Gastrocnemius medialis (tissue), 4 donors: ENCODE measurements around the gene KIF3C. TPM values are rescaled to one million over a fixed set of nuclear protein-coding genes. Genes with fewer than 3 reads are reported as not detected.

Experiments
- ATAC-seq, 2 donors: fragments of 150-250 bp; one replicate each; pipeline ENCODE4 v1.9.1; 2016
- DNase-seq, 2 donors: peaks; one replicate each; pipeline ENCODE4 v3.0.0-alpha.2; 2019
- H3K27ac ChIP-seq, 4 donors: fragments of 200-600 bp; sonication (generic); 1 replicate in 1 of 4; 2 replicates in 3 of 4; pipeline ENCODE4 v1.5.1; 2016 to 2018; ENCODE audit warnings: mild to moderate bottlenecking in 2 of 4, moderate library complexity in 1 of 4
- H3K27me3 ChIP-seq, 3 donors: fragments of 200-600 bp; sonication (generic) in 2 of 3; 1 replicate in 1 of 3; 2 replicates in 2 of 3; pipeline versions ENCODE4 v1.5.1 to v1.6.0; 2016 to 2019; ENCODE audit warnings: mild to moderate bottlenecking in 1 of 3, moderate library complexity in 1 of 3
- H3K36me3 ChIP-seq, 2 donors: fragments of 200-600 bp; sonication (generic) in 1 of 2; one replicate each; pipeline ENCODE4 v1.5.1; 2017 to 2018
- H3K4me1 ChIP-seq, 2 donors: fragments of 200-600 bp; sonication (generic) in 1 of 2; one replicate each; pipeline ENCODE4 v1.5.1; 2016 to 2017; ENCODE audit warnings: mild to moderate bottlenecking in 2 of 2
- H3K4me3 ChIP-seq, 4 donors: fragments of 200-600 bp; sonication (generic) in 3 of 4; 1 replicate in 1 of 4; 2 replicates in 3 of 4; pipeline ENCODE4 v1.5.1; 2016 to 2019; ENCODE audit warnings: mild to moderate bottlenecking in 2 of 4
- H3K9me3 ChIP-seq, 3 donors: fragments of 200-600 bp; sonication (generic) in 2 of 3; 1 replicate in 1 of 3; 2 replicates in 2 of 3; pipeline ENCODE4 v1.5.1; 2016 to 2019
- POLR2A ChIP-seq, 2 donors: fragments of 450-650 bp; IDR thresholded peaks; one replicate each; pipeline ENCODE4 v1.6.1; 2017; ENCODE audit warnings: antibody characterized with exemption in 2 of 2, mild to moderate bottlenecking in 2 of 2, moderate library complexity in 2 of 2
- in situ Hi-C, 4 donors: fragments of 200-750 bp; cut with MboI; loops; one replicate each; pipeline versions ENCODE4 v1.15.0 to v1.8.0; 2017; ENCODE audit warnings: low sequenced_read_pairs in 4 of 4
- intact Hi-C: fragments of 100-400 bp; cut with DNase I; formaldehyde crosslinking; loops from one replicate; pipeline ENCODE4 v1.15.1; 2023; ENCODE audit warnings: low total_unique reads
- total RNA-seq, 4 donors: library from RNA; depleted of rRNA; stranded (reverse); fragments of >200 nt; gene quantifications; one replicate each; pipeline versions ENCODE4 v1.1.0 to v1.2.3, GENCODE V29; 2016
- TF ChIP-seq, protein P1 (sequence below), 5 experiments: fragments of 450-650 bp in 3 of 5; fragments of 200-600 bp in 2 of 5; sonication (generic) in 2 of 5; IDR thresholded peaks in 4 of 5; conservative IDR thresholded peaks in 1 of 5; 1 replicate in 4 of 5; 2 replicates in 1 of 5; pipeline ENCODE4 v1.5.1; 2016 to 2019; ENCODE audit warnings: antibody characterized with exemption in 5 of 5, mild to moderate bottlenecking in 3 of 5, moderate library complexity in 3 of 5

KIF3C gene
- total RNA-seq, 4 donors from 2014 or later: 1.1 to 4.4 (median 2.1) TPM

DNA sequence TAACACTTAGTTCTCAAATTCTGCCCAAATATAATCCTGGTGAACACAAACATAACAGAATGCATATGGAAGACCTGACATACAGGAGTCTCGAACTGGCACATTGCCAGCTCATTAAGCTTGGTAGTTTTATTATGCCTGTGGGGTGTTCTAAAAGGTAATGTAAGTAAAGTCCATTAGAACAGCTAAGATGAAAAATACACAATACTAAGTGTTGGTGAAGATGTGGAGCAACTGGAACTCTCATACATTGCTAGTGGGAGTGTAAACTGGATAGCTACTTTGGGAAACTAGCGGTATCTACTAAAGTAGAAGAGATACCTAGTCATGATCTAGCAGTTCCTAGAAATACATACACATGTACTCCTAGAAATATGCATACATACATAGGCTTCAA is 27.3 kb upstream of the KIF3C start:
- intact Hi-C loops: no loop called here
- no peak for TF ChIP-seq POLR2A (IDR thresholded peaks at IDR 0.05)
- TF ChIP-seq, protein P1, sequence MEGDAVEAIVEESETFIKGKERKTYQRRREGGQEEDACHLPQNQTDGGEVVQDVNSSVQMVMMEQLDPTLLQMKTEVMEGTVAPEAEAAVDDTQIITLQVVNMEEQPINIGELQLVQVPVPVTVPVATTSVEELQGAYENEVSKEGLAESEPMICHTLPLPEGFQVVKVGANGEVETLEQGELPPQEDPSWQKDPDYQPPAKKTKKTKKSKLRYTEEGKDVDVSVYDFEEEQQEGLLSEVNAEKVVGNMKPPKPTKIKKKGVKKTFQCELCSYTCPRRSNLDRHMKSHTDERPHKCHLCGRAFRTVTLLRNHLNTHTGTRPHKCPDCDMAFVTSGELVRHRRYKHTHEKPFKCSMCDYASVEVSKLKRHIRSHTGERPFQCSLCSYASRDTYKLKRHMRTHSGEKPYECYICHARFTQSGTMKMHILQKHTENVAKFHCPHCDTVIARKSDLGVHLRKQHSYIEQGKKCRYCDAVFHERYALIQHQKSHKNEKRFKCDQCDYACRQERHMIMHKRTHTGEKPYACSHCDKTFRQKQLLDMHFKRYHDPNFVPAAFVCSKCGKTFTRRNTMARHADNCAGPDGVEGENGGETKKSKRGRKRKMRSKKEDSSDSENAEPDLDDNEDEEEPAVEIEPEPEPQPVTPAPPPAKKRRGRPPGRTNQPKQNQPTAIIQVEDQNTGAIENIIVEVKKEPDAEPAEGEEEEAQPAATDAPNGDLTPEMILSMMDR (IDR thresholded peaks at IDR 0.05 in 4 of 5, conservative IDR thresholded peaks at IDR 0.05 in 1 of 5): no peak
- Histone ChIP-seq H3K4me3 (no peak overlapping the region), H3K4me1 (peaks cover 23 to 27% of the 10 kb centered on the region in 2 donors), H3K27me3 (no peaks in the 10 kb centered on the region), H3K27ac (peak overlapping the region in 3 of 4 donors; percentile 57 to 68 (median 64)), H3K36me3 (no peaks in the 10 kb centered on the region), H3K9me3 (no peaks in the 10 kb centered on the region)
- in situ Hi-C loops: no loop called here
- no peak for ATAC-seq
- no peak for DNase-seq

DNA sequence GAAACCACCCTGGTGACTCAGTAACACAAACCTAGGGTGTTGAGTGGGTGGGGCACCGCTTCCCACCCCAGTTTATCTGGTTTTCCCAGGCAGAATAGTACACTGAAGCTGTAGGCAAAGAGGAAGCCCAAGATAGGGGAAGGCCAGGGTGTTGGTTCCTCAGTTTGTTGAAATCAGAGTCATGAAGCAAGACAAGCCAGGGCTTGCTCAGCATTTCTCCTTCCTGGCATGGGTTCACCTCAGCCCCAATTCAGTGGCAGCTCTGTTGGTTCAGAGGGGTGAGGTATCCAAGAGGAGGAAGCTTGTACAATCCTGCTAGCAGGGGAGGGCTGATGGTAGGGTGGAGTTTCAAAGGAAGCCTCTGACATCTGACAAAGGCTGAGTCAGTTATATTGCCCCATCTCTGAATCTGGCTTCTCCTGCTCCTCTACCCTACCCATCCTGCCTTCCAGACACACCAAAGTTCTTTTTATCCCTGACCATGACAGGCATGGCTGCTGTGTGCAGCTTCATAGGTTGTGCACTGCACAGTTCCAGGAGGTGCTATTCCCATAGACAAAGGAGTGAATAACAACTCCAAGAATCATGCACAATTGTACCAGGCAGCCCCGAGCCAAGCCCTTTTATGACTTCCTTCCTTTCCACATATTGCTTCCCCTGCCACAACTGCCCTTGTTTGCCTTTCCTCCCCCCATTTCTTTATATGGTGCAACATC is 26.7 kb upstream of the KIF3C start:
- no peak overlapping the region for H3K4me3 ChIP-seq
- no peaks in the 10 kb centered on the region for H3K9me3 ChIP-seq
- TF ChIP-seq, protein P1 (IDR thresholded peaks at IDR 0.05 in 4 of 5, conservative IDR thresholded peaks at IDR 0.05 in 1 of 5): no peak
- no peak for TF ChIP-seq POLR2A (IDR thresholded peaks at IDR 0.05)
- in situ Hi-C loops (no loop called here), intact Hi-C loops (no loop called here)
- peaks cover 23 to 27% of the 10 kb centered on the region in 2 donors for H3K4me1 ChIP-seq
- H3K27me3 ChIP-seq: no peaks in the 10 kb centered on the region
- DNase-seq (peak; percentile 44 to 82), ATAC-seq (peak; percentile 61 to 92)
- H3K36me3 ChIP-seq: no peaks in the 10 kb centered on the region
- peak overlapping the region; percentile 57 to 69 (median 66) for H3K27ac ChIP-seq

DNA sequence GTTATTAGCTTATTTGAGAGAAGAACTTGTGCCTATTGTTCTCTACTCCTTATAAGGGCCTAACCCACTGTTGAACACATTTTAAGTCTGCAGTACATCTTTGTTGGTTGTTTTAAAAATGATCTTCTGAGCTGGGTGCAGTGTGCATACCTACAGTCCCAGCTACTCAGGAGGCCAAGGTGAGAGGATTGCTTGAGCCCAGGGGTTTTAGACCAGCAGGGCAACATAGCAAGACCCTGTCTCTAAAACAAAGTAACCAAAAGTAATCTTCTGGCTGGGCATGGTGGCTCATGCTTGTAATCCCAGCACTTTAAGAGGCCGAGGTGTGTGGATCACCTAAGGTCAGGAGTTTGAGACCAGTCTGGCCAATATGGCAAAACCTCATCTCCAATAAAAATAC is 25.8 kb upstream of the KIF3C start:
- TF ChIP-seq, protein P1 (IDR thresholded peaks at IDR 0.05 in 4 of 5, conservative IDR thresholded peaks at IDR 0.05 in 1 of 5): no peak
- TF ChIP-seq POLR2A (IDR thresholded peaks at IDR 0.05): no peak
- intact Hi-C loops: no loop called here
- peak overlapping the region in 1 of 4 donors; percentile 57 for H3K27ac ChIP-seq

DNA sequence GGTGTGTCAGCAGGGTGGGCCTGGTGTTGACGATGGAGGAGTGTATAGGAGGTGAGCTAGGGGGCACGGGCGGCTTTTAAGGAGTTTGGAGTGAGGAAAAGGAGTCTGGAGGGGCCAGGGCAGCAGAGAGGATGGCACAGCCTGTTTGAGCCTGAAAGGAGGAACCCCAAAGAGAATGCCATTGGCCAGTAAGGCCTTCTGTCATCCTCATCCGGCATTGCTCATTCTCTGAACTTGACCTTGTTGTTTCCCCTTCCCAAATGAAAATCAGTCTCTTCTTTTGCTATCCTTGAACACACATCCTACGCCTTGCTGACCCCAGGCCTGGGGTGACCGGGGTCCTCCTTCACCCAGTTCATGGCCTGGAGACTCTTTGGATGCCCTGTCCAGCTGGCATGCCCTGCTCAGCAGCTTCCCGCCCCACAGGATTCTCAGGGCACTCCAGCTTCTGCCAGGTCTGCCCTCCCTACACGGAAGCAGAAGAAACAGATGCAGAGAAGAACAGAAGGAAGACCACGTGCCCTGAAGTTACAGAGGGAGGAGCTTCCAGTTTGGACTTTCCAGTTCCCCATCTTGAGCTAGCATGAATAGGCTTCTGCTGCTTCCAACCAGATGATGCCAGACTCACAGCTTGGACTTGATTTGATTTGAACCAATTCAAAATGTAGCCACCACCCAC is 20.5 kb upstream of the KIF3C start:
- TF ChIP-seq, protein P1 (IDR thresholded peaks at IDR 0.05 in 4 of 5, conservative IDR thresholded peaks at IDR 0.05 in 1 of 5): no peak
- no peak for TF ChIP-seq POLR2A (IDR thresholded peaks at IDR 0.05)
- no peaks in the 10 kb centered on the region for H3K9me3 ChIP-seq
- DNase-seq (peak; percentile 23 to 43), ATAC-seq (no peak)
- peak overlapping the region; percentile 85 to 90 (median 88) for H3K27ac ChIP-seq
- peaks cover 24 to 28% of the 10 kb centered on the region in 2 donors for H3K4me1 ChIP-seq
- H3K36me3 ChIP-seq: no peaks in the 10 kb centered on the region
- no peak overlapping the region for H3K4me3 ChIP-seq
- no peaks in the 10 kb centered on the region for H3K27me3 ChIP-seq
- in situ Hi-C loops (no loop called here), intact Hi-C loops (no loop called here)

More for the DNA sequence above, 25.8 kb upstream of the KIF3C start:
- Histone ChIP-seq H3K4me1 (peaks cover 23 to 27% of the 10 kb centered on the region in 2 donors), H3K27me3 (no peaks in the 10 kb centered on the region), H3K4me3 (no peak overlapping the region), H3K9me3 (no peaks in the 10 kb centered on the region), H3K36me3 (no peaks in the 10 kb centered on the region)
- ATAC-seq: no peak
- in situ Hi-C loops: no loop called here
- no peak for DNase-seq
